Activated CD4-positive, alpha-beta memory T cell treated with anti-CD3 and anti-CD28 coated beads, Interleukin-2, amount 10 ng/mL, durations not matched to agents 7 days and 5 days (primary cell): ENCODE measurements around the gene VAMP4. TPM values are rescaled to one million over a fixed set of nuclear protein-coding genes. Genes with fewer than 3 reads are reported as not detected.

ENCODE experiments used
- CTCF ChIA-PET: fragments of 350-600 bp; sonication (Branson Sonifier 250); formaldehyde crosslinking; loops from one replicate; lab custom pipeline; 2021; ENCODE audit warnings: antibody characterized with exemption, inconsistent platforms; lab: Charles Lee
- POLR2A ChIA-PET: fragments of 350-600 bp; sonication (Branson Sonifier 250); formaldehyde crosslinking; loops from one replicate; lab custom pipeline; 2021; ENCODE audit warnings: antibody characterized with exemption; lab: Charles Lee
- DNase-seq: peaks from one replicate; pipeline ENCODE4 v3.0.0-alpha.2; 2020
- H3K27ac Mint-ChIP-seq: one replicate; pipeline ENCODE4 v1.8.0; 2021; ENCODE audit warnings: mild to moderate bottlenecking, mixed read lengths
- H3K27me3 Mint-ChIP-seq: one replicate; pipeline ENCODE4 v1.8.0; 2021; ENCODE audit warnings: mixed read lengths
- H3K36me3 Mint-ChIP-seq: one replicate; pipeline ENCODE4 v1.8.0; 2021; ENCODE audit warnings: low read depth, mixed read lengths
- H3K4me1 Mint-ChIP-seq: one replicate; pipeline ENCODE4 v1.8.0; 2021; ENCODE audit warnings: mixed read lengths
- H3K4me3 Mint-ChIP-seq: one replicate; pipeline ENCODE4 v1.8.0; 2021; ENCODE audit warnings: mild to moderate bottlenecking, mixed read lengths
- H3K9me3 Mint-ChIP-seq: one replicate; pipeline ENCODE4 v1.8.0; 2021; ENCODE audit warnings: mixed read lengths
- total RNA-seq, 2 experiments: library from RNA; stranded (reverse); gene quantifications; one replicate each; pipeline ENCODE4 v1.2.3, GENCODE V29; 2021

Gene VAMP4
- total RNA-seq, 2 experiments from 2014 or later: 31.3 to 31.5 TPM

- no peaks in the 10 kb centered on the region for H3K9me3 Mint-ChIP-seq
- POLR2A ChIA-PET: no interaction called here
- H3K27ac Mint-ChIP-seq: no peak overlapping the region
- DNase-seq: no peak
- H3K27me3 Mint-ChIP-seq: peaks cover 16% of the 10 kb centered on the region
- CTCF ChIA-PET: no interaction called here
- peaks cover under 1% of the 10 kb centered on the region for H3K4me1 Mint-ChIP-seq
- no peaks in the 10 kb centered on the region for H3K36me3 Mint-ChIP-seq
- no peak overlapping the region for H3K4me3 Mint-ChIP-seq
These were observed 30.4 kb upstream of the VAMP4 start for GRCh38 chr1:171772312-171772711.

- no peak overlapping the region for H3K27ac Mint-ChIP-seq
- no peak overlapping the region for H3K4me3 Mint-ChIP-seq
- ChIA-PET CTCF (no interaction called here), POLR2A (interaction anchor here (1.4 kb wide), 1 partner anchor 26 kb away, joined by 3 read pairs; no protein-coding TSS in a partner anchor)
- H3K9me3 Mint-ChIP-seq: no peaks in the 10 kb centered on the region
- H3K27me3 Mint-ChIP-seq: peaks cover 18% of the 10 kb centered on the region
- DNase-seq: no peak
- no peaks in the 10 kb centered on the region for H3K4me1 Mint-ChIP-seq
- no peaks in the 10 kb centered on the region for H3K36me3 Mint-ChIP-seq
These were observed 27.9 kb upstream of the VAMP4 start for GRCh38 chr1:171769754-171770153.

- H3K4me3 Mint-ChIP-seq: no peak overlapping the region
- ChIA-PET CTCF (no interaction called here), POLR2A (interaction anchor here (1.4 kb wide), 1 partner anchor 26 kb away, joined by 3 read pairs; no protein-coding TSS in a partner anchor)
- peaks cover 22% of the 10 kb centered on the region for H3K27me3 Mint-ChIP-seq
- no peaks in the 10 kb centered on the region for H3K36me3 Mint-ChIP-seq
- no peak for DNase-seq
- H3K4me1 Mint-ChIP-seq: no peaks in the 10 kb centered on the region
- H3K9me3 Mint-ChIP-seq: no peaks in the 10 kb centered on the region
- no peak overlapping the region for H3K27ac Mint-ChIP-seq
These were observed 27.3 kb upstream of the VAMP4 start for GRCh38 chr1:171769171-171769570.

GRCh38 chr1:171763764-171764163, 21.9 kb upstream of the VAMP4 start:
- Mint-ChIP-seq H3K9me3 (no peaks in the 10 kb centered on the region), H3K4me3 (no peak overlapping the region), H3K27ac (no peak overlapping the region), H3K4me1 (no peaks in the 10 kb centered on the region), H3K27me3 (peaks cover 23% of the 10 kb centered on the region), H3K36me3 (no peaks in the 10 kb centered on the region)
- CTCF ChIA-PET: no interaction called here
- no peak for DNase-seq
- POLR2A ChIA-PET: no interaction called here

GRCh38 chr1:171762143-171762563, 20.3 kb upstream of the VAMP4 start:
- Mint-ChIP-seq H3K4me3 (no peak overlapping the region), H3K27me3 (peaks cover 30% of the 10 kb centered on the region), H3K27ac (no peak overlapping the region), H3K36me3 (no peaks in the 10 kb centered on the region), H3K9me3 (no peaks in the 10 kb centered on the region), H3K4me1 (no peaks in the 10 kb centered on the region)
- CTCF ChIA-PET: no interaction called here
- POLR2A ChIA-PET: no interaction called here
- DNase-seq: no peak

GRCh38 chr1:171758011-171758410, 16.1 kb upstream of the VAMP4 start:
- DNase-seq: no peak
- ChIA-PET POLR2A (no interaction called here), CTCF (no interaction called here)
- no peak overlapping the region for H3K4me3 Mint-ChIP-seq
- no peaks in the 10 kb centered on the region for H3K36me3 Mint-ChIP-seq
- H3K27me3 Mint-ChIP-seq: peaks cover 8% of the 10 kb centered on the region
- no peaks in the 10 kb centered on the region for H3K9me3 Mint-ChIP-seq
- H3K27ac Mint-ChIP-seq: no peak overlapping the region
- H3K4me1 Mint-ChIP-seq: peaks cover 4% of the 10 kb centered on the region

GRCh38 chr1:171756856-171757255, 15.0 kb upstream of the VAMP4 start:
- Mint-ChIP-seq H3K4me3 (no peak overlapping the region), H3K9me3 (no peaks in the 10 kb centered on the region), H3K36me3 (no peaks in the 10 kb centered on the region), H3K27ac (no peak overlapping the region), H3K27me3 (peaks cover 7% of the 10 kb centered on the region), H3K4me1 (peaks cover 6% of the 10 kb centered on the region)
- DNase-seq: no peak
- CTCF ChIA-PET: interaction anchor here (1.5 kb wide), 1 partner anchor 15 kb away, joined by 3 read pairs; the partner anchor contains the start of gene VAMP4
- POLR2A ChIA-PET: no interaction called here

- Mint-ChIP-seq H3K27me3 (peaks cover 7% of the 10 kb centered on the region), H3K4me3 (no peak overlapping the region), H3K4me1 (peaks cover 14% of the 10 kb centered on the region), H3K27ac (no peak overlapping the region), H3K36me3 (peaks cover 4% of the 10 kb centered on the region), H3K9me3 (peaks cover 2% of the 10 kb centered on the region)
- DNase-seq: no peak
- CTCF ChIA-PET: no interaction called here
- POLR2A ChIA-PET: interaction anchor here (0.9 to 2.9 kb wide), 2 partner anchors 13 to 240 kb away, joined by 3 to 19 read pairs; partner anchors contain the start of gene VAMP4
These were observed 13.1 kb upstream of the VAMP4 start for GRCh38 chr1:171754971-171755370.

- Mint-ChIP-seq H3K4me3 (no peak overlapping the region), H3K27ac (no peak overlapping the region), H3K4me1 (peaks cover 14% of the 10 kb centered on the region), H3K27me3 (peaks cover 7% of the 10 kb centered on the region), H3K36me3 (peaks cover 4% of the 10 kb centered on the region), H3K9me3 (peaks cover 2% of the 10 kb centered on the region)
- no peak for DNase-seq
- POLR2A ChIA-PET: interaction anchor here (0.9 to 2.9 kb wide), 2 partner anchors 12 to 239 kb away, joined by 3 to 19 read pairs; partner anchors contain the start of gene VAMP4
- CTCF ChIA-PET: no interaction called here
These were observed 12.5 kb upstream of the VAMP4 start for GRCh38 chr1:171754353-171754705.

GRCh38 chr1:171753685-171754352, 12.0 kb upstream of the VAMP4 start:
- no peak for DNase-seq
- Mint-ChIP-seq H3K36me3 (peaks cover 4% of the 10 kb centered on the region), H3K27me3 (peaks cover 7% of the 10 kb centered on the region), H3K4me3 (no peak overlapping the region), H3K9me3 (peaks cover 2% of the 10 kb centered on the region), H3K27ac (no peak overlapping the region), H3K4me1 (peaks cover 14% of the 10 kb centered on the region)
- POLR2A ChIA-PET: interaction anchor here (0.9 to 2.9 kb wide), 2 partner anchors 12 to 239 kb away, joined by 3 to 19 read pairs; partner anchors contain the start of gene VAMP4
- CTCF ChIA-PET: no interaction called here

GRCh38 chr1:171753182-171753581, 11.3 kb upstream of the VAMP4 start:
- POLR2A ChIA-PET: no interaction called here
- Mint-ChIP-seq H3K9me3 (peaks cover 2% of the 10 kb centered on the region), H3K4me3 (no peak overlapping the region), H3K4me1 (peaks cover 14% of the 10 kb centered on the region), H3K27me3 (peaks cover 6% of the 10 kb centered on the region), H3K36me3 (peaks cover 4% of the 10 kb centered on the region), H3K27ac (no peak overlapping the region)
- CTCF ChIA-PET: no interaction called here
- DNase-seq: no peak

GRCh38 chr1:171751221-171751620, 9.4 kb upstream of the VAMP4 start:
- CTCF ChIA-PET: interaction anchor here (0.7 kb wide), 1 partner anchor 254 kb away, joined by 5 read pairs; no protein-coding TSS in a partner anchor
- no peak overlapping the region for H3K4me3 Mint-ChIP-seq
- H3K4me1 Mint-ChIP-seq: peaks cover 14% of the 10 kb centered on the region
- peak; percentile 30 for DNase-seq
- peak overlapping the region; percentile 71 for H3K27ac Mint-ChIP-seq
- peaks cover 4% of the 10 kb centered on the region for H3K36me3 Mint-ChIP-seq
- peaks cover 2% of the 10 kb centered on the region for H3K9me3 Mint-ChIP-seq
- no peaks in the 10 kb centered on the region for H3K27me3 Mint-ChIP-seq
- POLR2A ChIA-PET: no interaction called here

GRCh38 chr1:171748651-171749050, 6.8 kb upstream of the VAMP4 start:
- H3K36me3 Mint-ChIP-seq: peaks cover 4% of the 10 kb centered on the region
- no peak overlapping the region for H3K27ac Mint-ChIP-seq
- CTCF ChIA-PET: interaction anchor here (0.6 kb wide), 1 partner anchor 25 kb away, joined by 3 read pairs; no protein-coding TSS in a partner anchor
- no peaks in the 10 kb centered on the region for H3K27me3 Mint-ChIP-seq
- peaks cover 2% of the 10 kb centered on the region for H3K9me3 Mint-ChIP-seq
- H3K4me1 Mint-ChIP-seq: peaks cover 17% of the 10 kb centered on the region
- H3K4me3 Mint-ChIP-seq: no peak overlapping the region
- POLR2A ChIA-PET: no interaction called here
- no peak for DNase-seq
